ENCODE measurements around the gene CHRNA9. TPM values are rescaled to one million over a fixed set of nuclear protein-coding genes. Genes with fewer than 3 reads are reported as not detected.

CHRNA9 gene
- total and polyA plus RNA-seq, 4 experiments from 2014 or later, result not detected

Other genes starting within 250 kb of the CHRNA9 start
- gene RHOH, start 138.3 kb upstream of the CHRNA9 start, total RNA-seq, result 100 to 1,000 TPM; 198 to 200 TPM
- 100 to 1,000 TPM; 266 to 486 TPM for gene RHOH, start 138.3 kb upstream of the CHRNA9 start, polyA plus RNA-seq